OCI-LY1 (cell line): ENCODE data around the gene NIPAL3.

Experiments
- CTCF ChIP-seq: fragments of 200-600 bp; sonication (generic), shearing (Covaris generic); IDR thresholded peaks from 2 replicates; pipeline ENCODE4 v1.5.1; 2017; ENCODE audit warnings: mild to moderate bottlenecking, antibody characterized with exemption, low read length, moderate library complexity, mixed read lengths
- EZH2 ChIP-seq: fragments of 200-600 bp; sonication (generic), shearing (Covaris generic); IDR thresholded peaks from 2 replicates; pipeline ENCODE4 v1.8.0; 2017; ENCODE audit warnings: borderline replicate concordance, mixed run types, mild to moderate bottlenecking, antibody characterized with exemption, low read length, moderate library complexity, mixed read lengths

DNA sequence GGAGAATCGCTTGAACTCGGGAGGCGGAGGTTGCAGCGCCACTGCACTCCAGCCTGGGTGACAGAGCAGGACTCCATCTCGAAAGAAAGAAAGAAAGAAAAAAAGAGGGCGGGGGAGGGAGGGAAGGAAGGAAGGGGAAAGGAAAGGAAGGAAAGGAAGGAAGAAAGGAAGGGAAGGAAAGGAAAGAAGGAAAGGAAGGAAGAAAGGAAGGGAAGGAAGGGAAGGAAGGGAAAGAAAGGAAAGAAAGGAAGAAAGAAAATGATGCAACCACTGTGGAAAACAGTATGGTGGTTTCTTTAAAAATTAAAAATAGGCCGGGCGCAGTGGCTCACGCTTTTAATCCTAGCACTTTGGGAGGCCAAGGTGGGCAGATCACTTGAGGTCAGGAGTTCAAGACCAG is 71.9 kb downstream of the NIPAL3 start:
- TF ChIP-seq CTCF (no peak), EZH2 (no peak)
